A549 (cell line): ENCODE data around the gene NPAS2. TPM values are rescaled to one million over a fixed set of nuclear protein-coding genes. Genes with fewer than 3 reads are reported as not detected.

Source experiments
- ATAC-seq, 2 experiments: fragments of 200-7000 bp in 1 of 2; fragments of >200 bp in 1 of 2; cut with Nextera tagmentation in 1 of 2; cut with Tn5 transposase in 1 of 2; 3 replicates each; pipeline versions ENCODE4 v1.8.0 to v1.9.1; 2018 to 2020; ENCODE audit warnings: mild to moderate bottlenecking in 1 of 2, moderate library complexity in 1 of 2
- CTCF ChIA-PET: fragments of 300-600 bp; sonication (Branson Sonifier 250); formaldehyde crosslinking; extraction: SDS; loops from one replicate; lab custom pipeline; 2021; ENCODE audit warnings: antibody characterized with exemption, inconsistent platforms; lab: Yijun Ruan, JAX
- POLR2A ChIA-PET: fragments of 350-600 bp; formaldehyde crosslinking; extraction: SDS; loops from one replicate; lab custom pipeline; 2021; ENCODE audit warnings: antibody characterized with exemption, inconsistent platforms; lab: Yijun Ruan, JAX
- DNase-seq, 2 experiments: peaks; one replicate each; pipeline versions ENCODE4 v3.0.0 to v3.0.0-alpha.2; 2011 to 2016; ENCODE audit warnings: low read depth in 1 of 2, low spot score in 1 of 2
- FAIRE-seq: peaks from 2 replicates; lab custom pipeline; 2011; peaks lifted over from hg19 to GRCh38; lab: Jason Lieb, UNC
- H3K27ac ChIP-seq, 2 experiments: fragments of >200 bp; sonication (Bioruptor Twin); formaldehyde crosslinking; 3 replicates each; pipeline ENCODE4 v1.5.1; 2016 to 2017
- H3K4me1 ChIP-seq: fragments of >200 bp; sonication (Bioruptor Twin); formaldehyde crosslinking; 3 replicates; pipeline ENCODE4 v1.6.1; 2016
- H3K4me2 ChIP-seq: fragments of >200 bp; sonication (Bioruptor Twin); formaldehyde crosslinking; 3 replicates; pipeline ENCODE4 v1.6.1; 2016
- H3K4me3 ChIP-seq: fragments of >200 bp; sonication (Bioruptor Twin); formaldehyde crosslinking; 3 replicates; pipeline ENCODE4 v1.5.1; 2016
- H3K9me3 ChIP-seq: fragments of >200 bp; sonication (Bioruptor Twin); formaldehyde crosslinking; 3 replicates; pipeline ENCODE4 v1.6.1; 2016
- BHLHE40 ChIP-seq: IDR thresholded peaks from 2 replicates; pipeline ENCODE4 v1.6.1; 2012; ENCODE audit warnings: low read depth, low read length, inconsistent platforms
- CBX2 ChIP-seq: fragments of 200-600 bp; sonication (generic); IDR thresholded peaks from 2 replicates; pipeline ENCODE4 v1.6.1; 2016; ENCODE audit warnings: low read depth, mild to moderate bottlenecking, borderline replicate concordance
- EHF ChIP-seq: fragments of 250-450 bp; sonication (Bioruptor Pico); IDR thresholded peaks from 2 replicates; pipeline ENCODE4 v1.5.0; 2020; ENCODE audit warnings: mild to moderate bottlenecking
- ESRRA ChIP-seq: fragments of 150-350 bp; IDR thresholded peaks from 2 replicates; pipeline ENCODE4 v1.6.1; 2014; ENCODE audit warnings: mild to moderate bottlenecking, low read length, borderline replicate concordance
- FOSB ChIP-seq: fragments of 250-450 bp; sonication (Bioruptor Pico); IDR thresholded peaks from 2 replicates; pipeline ENCODE4 v1.5.0; 2020; ENCODE audit warnings: mild to moderate bottlenecking, moderate library complexity
- FOXS1 ChIP-seq: fragments of 250-450 bp; sonication (Bioruptor Pico); IDR thresholded peaks from 2 replicates; pipeline ENCODE4 v1.5.0; 2020; ENCODE audit warnings: mild to moderate bottlenecking, moderate library complexity
- GATA3 ChIP-seq: IDR thresholded peaks from 2 replicates; pipeline ENCODE4 v1.6.1; 2012; ENCODE audit warnings: borderline replicate concordance
- HOXB5 ChIP-seq: fragments of 250-450 bp; sonication (Bioruptor Pico); IDR thresholded peaks from 2 replicates; pipeline ENCODE4 v1.5.0; 2020; ENCODE audit warnings: mild to moderate bottlenecking, moderate library complexity
- KDM5A ChIP-seq: fragments of 200-600 bp; sonication (generic); IDR thresholded peaks from 2 replicates; pipeline ENCODE4 v1.6.1; 2016; ENCODE audit warnings: antibody characterized with exemption, mild to moderate bottlenecking
- MAFK ChIP-seq: fragments of 450-650 bp; IDR thresholded peaks from 2 replicates; pipeline ENCODE4 v1.6.1; 2014; ENCODE audit not compliant: partially characterized antibody
- RARB ChIP-seq: fragments of 250-450 bp; sonication (Bioruptor Pico); IDR thresholded peaks from 2 replicates; pipeline ENCODE4 v1.8.0; 2021; ENCODE audit warnings: mild to moderate bottlenecking, moderate library complexity
- RCOR1 ChIP-seq: fragments of 150-350 bp; IDR thresholded peaks from 2 replicates; pipeline ENCODE4 v1.6.1; 2014; ENCODE audit warnings: antibody characterized with exemption, low read length, low read depth
- RFX5 ChIP-seq: fragments of 450-650 bp; IDR thresholded peaks from 2 replicates; pipeline ENCODE4 v1.7.1; 2014; ENCODE audit warnings: antibody characterized with exemption, mild to moderate bottlenecking, moderate library complexity
- RNF2 ChIP-seq: fragments of 200-600 bp; sonication (generic); IDR thresholded peaks from 2 replicates; pipeline ENCODE4 v1.6.1; 2016; ENCODE audit warnings: low read depth, mild to moderate bottlenecking, antibody characterized with exemption, moderate library complexity, borderline replicate concordance
- SREBF2 ChIP-seq: fragments of 450-650 bp; IDR thresholded peaks from 2 replicates; pipeline ENCODE4 v1.6.1; 2014; ENCODE audit warnings: mild to moderate bottlenecking, moderate library complexity
- TFCP2L1 ChIP-seq: fragments of 250-450 bp; sonication (Bioruptor Pico); IDR thresholded peaks from 2 replicates; pipeline ENCODE4 v1.5.0; 2021; ENCODE audit warnings: mild to moderate bottlenecking
- TP53 ChIP-seq: fragments of 250-450 bp; sonication (Bioruptor Pico); IDR thresholded peaks from 2 replicates; pipeline ENCODE4 v1.5.0; 2021; ENCODE audit warnings: mild to moderate bottlenecking, moderate library complexity
- ZNF302 ChIP-seq: fragments of 250-450 bp; sonication (Bioruptor Pico); IDR thresholded peaks from 2 replicates; pipeline ENCODE4 v1.9.0; 2021; ENCODE audit warnings: inconsistent platforms, mild to moderate bottlenecking, moderate library complexity
- ZSCAN20 ChIP-seq: fragments of 250-450 bp; sonication (Bioruptor Pico); IDR thresholded peaks from 2 replicates; pipeline ENCODE4 v1.8.0; 2022; ENCODE audit warnings: mild to moderate bottlenecking, moderate library complexity
- WGBS: methylation state at CpG from one replicate; pipeline ENCODE4 v1.1.6; 2017; ENCODE audit errors: missing lambda C conversion rate; 5-methylcytosine and 5-hydroxymethylcytosine counted together
- polyA plus RNA-seq, 4 experiments: library from polyadenylated mRNA; depleted of rRNA in 3 of 4; stranded (reverse); fragments of >200 nt; fragmentation: RNase III in 1 of 4; extraction: RNeasy Plus Mini Kit Qiagen cat#74134 plus additional on column Dnase treatment in 1 of 4; gene quantifications; 2 replicates in 3 of 4; 3 replicates in 1 of 4; pipeline ENCODE4 v1.2.3, GENCODE V29; 2011 to 2017
- TF ChIP-seq, protein P1 (sequence below): fragments of 250-450 bp; sonication (Bioruptor Pico); IDR thresholded peaks from 2 replicates; pipeline ENCODE4 v1.5.0; 2020; ENCODE audit warnings: low read depth, mild to moderate bottlenecking, moderate library complexity
- TF ChIP-seq, protein P2 (sequence below): fragments of >200 bp; sonication (Bioruptor Twin); formaldehyde crosslinking; IDR thresholded peaks from 2 replicates; pipeline ENCODE4 v1.6.1; 2016

NPAS2 gene
- polyA plus RNA-seq, 2 of the 4 experiments (the other 2 are of a cell fraction): 31.4 to 56.1 TPM

DNA sequence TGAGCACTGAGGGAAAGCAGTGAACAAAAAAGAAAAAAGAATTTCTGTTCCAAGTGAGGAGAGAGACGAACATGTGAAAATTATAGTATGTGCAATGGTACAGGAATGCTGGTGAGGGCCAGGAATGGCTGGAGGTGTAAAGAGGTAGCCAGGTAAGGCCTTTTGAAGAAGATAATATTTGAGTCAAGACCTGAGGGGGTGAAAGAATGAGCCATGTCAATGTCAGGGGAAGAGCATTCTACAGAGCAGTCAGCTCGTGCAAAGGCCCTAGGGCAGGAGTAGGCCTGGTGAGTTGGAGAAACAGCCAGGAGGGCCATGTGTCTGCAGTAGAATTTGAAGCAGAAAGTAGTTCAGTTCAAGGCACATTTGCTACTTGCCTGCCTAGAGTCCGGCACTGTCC lies 169.7 kb downstream of the NPAS2 start (continued):
- TF ChIP-seq, protein P1, sequence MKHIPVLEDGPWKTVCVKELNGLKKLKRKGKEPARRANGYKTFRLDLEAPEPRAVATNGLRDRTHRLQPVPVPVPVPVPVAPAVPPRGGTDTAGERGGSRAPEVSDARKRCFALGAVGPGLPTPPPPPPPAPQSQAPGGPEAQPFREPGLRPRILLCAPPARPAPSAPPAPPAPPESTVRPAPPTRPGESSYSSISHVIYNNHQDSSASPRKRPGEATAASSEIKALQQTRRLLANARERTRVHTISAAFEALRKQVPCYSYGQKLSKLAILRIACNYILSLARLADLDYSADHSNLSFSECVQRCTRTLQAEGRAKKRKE (CRISPR knock-in tag): no peak

DNA sequence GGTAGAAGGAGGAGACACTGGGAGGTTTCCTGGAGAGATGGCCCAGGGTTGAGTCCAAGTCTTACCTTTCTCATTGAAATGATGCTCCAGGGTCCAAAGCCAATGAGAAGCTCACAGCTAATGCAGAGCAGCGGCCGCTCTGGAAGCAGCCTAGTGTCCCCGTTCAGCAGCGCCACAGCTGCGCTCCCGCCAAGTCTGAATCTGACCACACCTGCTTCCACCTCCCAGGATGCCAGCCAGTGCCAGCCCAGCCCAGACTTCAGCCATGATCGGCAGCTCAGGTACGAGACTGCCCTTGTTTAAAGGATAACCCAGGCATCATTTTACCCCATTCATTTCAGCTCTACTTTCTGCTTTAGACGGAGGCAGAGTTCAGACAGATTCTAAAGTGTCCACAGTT lies 170.2 kb downstream of the NPAS2 start:
- no peaks in the 10 kb centered on the region for H3K9me3 ChIP-seq
- ATAC-seq (no peak), FAIRE-seq (no peak), DNase-seq (no peak)
- no peak for TF ChIP-seq CBX2
- TF ChIP-seq, protein P2, sequence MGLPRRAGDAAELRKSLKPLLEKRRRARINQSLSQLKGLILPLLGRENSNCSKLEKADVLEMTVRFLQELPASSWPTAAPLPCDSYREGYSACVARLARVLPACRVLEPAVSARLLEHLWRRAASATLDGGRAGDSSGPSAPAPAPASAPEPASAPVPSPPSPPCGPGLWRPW: no peak
- no peak for TF ChIP-seq HOXB5
- TF ChIP-seq ZSCAN20 (CRISPR knock-in tag): no peak
- no peak for TF ChIP-seq TP53 (CRISPR knock-in tag)
- H3K4me2 ChIP-seq: no peak overlapping the region
- POLR2A ChIA-PET: no interaction called here
- no peak overlapping the region for H3K27ac ChIP-seq
- H3K4me3 ChIP-seq: no peak overlapping the region
- H3K4me1 ChIP-seq: no peaks in the 10 kb centered on the region
- CTCF ChIA-PET: interaction anchor here (2.0 to 8.7 kb wide), 2 partner anchors 382 to 395 kb away, joined by 5 to 133 read pairs; no protein-coding TSS in a partner anchor
- WGBS: 93% methylated on average over 9 of the region's 9 CpGs

DNA sequence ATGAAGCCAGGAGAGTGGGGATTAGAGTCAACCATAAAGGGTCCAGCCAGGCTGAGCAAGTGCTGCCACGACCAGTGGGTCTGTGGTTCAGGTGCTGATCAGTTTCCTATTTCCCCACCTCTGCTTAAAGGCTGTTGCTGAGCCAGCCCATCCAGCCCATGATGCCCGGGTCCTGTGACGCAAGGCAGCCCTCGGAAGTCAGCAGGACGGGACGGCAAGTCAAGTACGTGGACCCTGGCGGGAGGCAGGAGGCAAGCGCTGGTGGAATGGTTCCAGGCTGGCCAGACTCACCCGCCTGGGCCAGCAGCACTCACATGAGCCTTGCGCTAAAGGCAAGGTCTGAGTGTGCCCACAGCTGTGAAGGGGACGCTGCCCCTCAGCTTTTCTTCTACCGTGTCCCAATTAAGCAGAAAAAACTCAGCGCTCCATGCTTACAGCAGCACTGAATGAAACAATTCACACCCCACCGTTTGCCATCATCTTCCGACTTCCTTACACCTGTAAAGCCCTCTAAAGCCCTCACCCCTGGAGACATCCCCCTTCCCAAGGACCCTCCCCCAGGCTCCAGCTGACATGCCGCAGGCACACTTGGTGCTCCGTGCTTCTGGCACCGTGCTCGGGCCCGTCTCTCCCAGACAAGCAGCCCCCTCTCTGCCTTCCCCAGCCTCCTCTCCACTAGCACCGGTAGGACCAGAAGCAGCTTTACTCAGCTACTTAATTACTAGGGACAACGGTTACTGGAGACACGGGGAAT lies 170.9 kb downstream of the NPAS2 start:
- CTCF ChIA-PET: interaction anchor here (0.6 to 8.7 kb wide), 3 partner anchors 170 to 396 kb away, joined by 4 to 133 read pairs (median 5); no protein-coding TSS in a partner anchor
- no peak for TF ChIP-seq TFCP2L1 (CRISPR knock-in tag)
- TF ChIP-seq RCOR1: no peak
- TF ChIP-seq RARB: no peak
- TF ChIP-seq FOXS1 (CRISPR knock-in tag): no peak
- TF ChIP-seq FOSB (CRISPR knock-in tag): no peak
- H3K4me1 ChIP-seq: no peaks in the 10 kb centered on the region
- H3K4me2 ChIP-seq: no peak overlapping the region
- no peak overlapping the region for H3K4me3 ChIP-seq
- no peaks in the 10 kb centered on the region for H3K9me3 ChIP-seq
- 92% methylated on average over 21 of the region's 24 CpGs for WGBS
- no peak overlapping the region for H3K27ac ChIP-seq
- ATAC-seq (no peak), FAIRE-seq (no peak), DNase-seq (no peak)
- POLR2A ChIA-PET: no interaction called here

DNA sequence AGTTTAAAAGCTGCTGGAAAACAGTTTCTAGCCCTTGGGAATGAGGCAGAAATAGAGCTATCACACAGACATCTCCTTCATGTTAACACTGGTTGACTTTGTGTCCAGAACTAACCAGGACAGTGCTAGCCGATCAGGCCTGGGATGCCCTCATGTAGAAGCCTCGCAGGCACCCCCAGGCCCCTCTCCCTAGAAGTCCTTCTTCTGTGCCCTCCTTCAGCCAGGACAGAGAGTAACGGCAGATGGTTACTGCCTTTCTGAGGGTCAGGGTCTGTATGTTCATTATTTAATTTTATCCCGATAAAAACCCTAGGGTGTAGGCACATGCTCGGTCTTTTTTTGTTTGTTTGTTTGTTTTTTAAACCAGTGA lies 171.4 kb downstream of the NPAS2 start:
- ChIA-PET CTCF (interaction anchor here (0.6 to 8.7 kb wide), 2 partner anchors 170 to 383 kb away, joined by 4 to 133 read pairs; no protein-coding TSS in a partner anchor), POLR2A (no interaction called here)
- Histone ChIP-seq H3K4me2 (no peak overlapping the region), H3K9me3 (no peaks in the 10 kb centered on the region), H3K4me3 (no peak overlapping the region), H3K27ac (no peak overlapping the region), H3K4me1 (no peaks in the 10 kb centered on the region)
- ATAC-seq (no peak; a peak in 1 of 6 replicates), FAIRE-seq (no peak), DNase-seq (no peak)
- 92% methylated on average over 5 of the region's 5 CpGs for WGBS
- TF ChIP-seq GATA3 (no peak), ESRRA (no peak), RFX5 (no peak), ZNF302 (CRISPR knock-in tag) (no peak)

DNA sequence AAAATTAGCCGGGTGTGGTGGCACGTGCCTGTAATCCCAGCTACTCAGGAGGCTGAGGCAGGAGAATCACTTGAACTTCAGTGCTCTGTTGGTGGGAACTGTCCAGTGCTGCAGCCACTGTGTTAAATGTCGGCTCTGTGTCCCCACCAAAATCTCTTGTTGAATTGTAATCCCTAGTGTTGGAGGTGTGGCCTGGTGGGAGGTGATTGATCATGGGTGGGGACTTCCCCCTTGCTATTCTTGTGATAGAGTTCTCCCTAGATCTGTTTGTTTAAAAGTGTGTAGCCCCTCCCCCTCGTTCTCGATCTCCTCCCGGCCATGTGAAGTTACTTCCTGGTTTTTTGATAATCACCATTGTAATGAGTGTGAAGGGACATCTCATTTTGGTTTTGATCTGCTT lies 172.3 kb downstream of the NPAS2 start:
- POLR2A ChIA-PET: no interaction called here
- CTCF ChIA-PET: interaction anchor here (8.7 kb wide), 1 partner anchor 384 kb away, joined by 133 read pairs; no protein-coding TSS in a partner anchor
- no peak overlapping the region for H3K4me3 ChIP-seq
- 84% methylated on average over 4 of the region's 6 CpGs for WGBS
- no peaks in the 10 kb centered on the region for H3K9me3 ChIP-seq
- H3K27ac ChIP-seq: no peak overlapping the region
- H3K4me2 ChIP-seq: no peak overlapping the region
- FAIRE-seq (no peak), DNase-seq (no peak), ATAC-seq (no peak)
- H3K4me1 ChIP-seq: no peaks in the 10 kb centered on the region
- no peak for TF ChIP-seq SREBF2
- TF ChIP-seq RNF2: no peak
- TF ChIP-seq EHF (CRISPR knock-in tag): no peak
- TF ChIP-seq ZSCAN20 (CRISPR knock-in tag): no peak
- TF ChIP-seq MAFK: no peak
- TF ChIP-seq FOXS1 (CRISPR knock-in tag): no peak
- TF ChIP-seq, protein P1 (CRISPR knock-in tag): no peak
- no peak for TF ChIP-seq BHLHE40
- no peak for TF ChIP-seq FOSB (CRISPR knock-in tag)
- no peak for TF ChIP-seq KDM5A
